ENCODE results near the gene BIVM. TPM values are rescaled to one million over a fixed set of nuclear protein-coding genes. Genes with fewer than 3 reads are reported as not detected.

The BIVM gene
- total RNA-seq, 1 donor = 22.1 TPM

GRCh38 chr13:102784483-102784882, 14.4 kb upstream of the BIVM start:
- peaks cover 19% of the 10 kb centered on the region for H3K36me3 ChIP-seq (ENCODE audit: insufficient read depth, low read length)
- DNase-seq (ENCODE audit: insufficient read length, low spot score, missing footprints) = no peak
- no peak overlapping the region for H3K27ac ChIP-seq (ENCODE audit: low read depth, low read length)
- no peaks in the 10 kb centered on the region for H3K27me3 ChIP-seq (ENCODE audit: insufficient read depth, low read length)
- TF ChIP-seq, protein P1, sequence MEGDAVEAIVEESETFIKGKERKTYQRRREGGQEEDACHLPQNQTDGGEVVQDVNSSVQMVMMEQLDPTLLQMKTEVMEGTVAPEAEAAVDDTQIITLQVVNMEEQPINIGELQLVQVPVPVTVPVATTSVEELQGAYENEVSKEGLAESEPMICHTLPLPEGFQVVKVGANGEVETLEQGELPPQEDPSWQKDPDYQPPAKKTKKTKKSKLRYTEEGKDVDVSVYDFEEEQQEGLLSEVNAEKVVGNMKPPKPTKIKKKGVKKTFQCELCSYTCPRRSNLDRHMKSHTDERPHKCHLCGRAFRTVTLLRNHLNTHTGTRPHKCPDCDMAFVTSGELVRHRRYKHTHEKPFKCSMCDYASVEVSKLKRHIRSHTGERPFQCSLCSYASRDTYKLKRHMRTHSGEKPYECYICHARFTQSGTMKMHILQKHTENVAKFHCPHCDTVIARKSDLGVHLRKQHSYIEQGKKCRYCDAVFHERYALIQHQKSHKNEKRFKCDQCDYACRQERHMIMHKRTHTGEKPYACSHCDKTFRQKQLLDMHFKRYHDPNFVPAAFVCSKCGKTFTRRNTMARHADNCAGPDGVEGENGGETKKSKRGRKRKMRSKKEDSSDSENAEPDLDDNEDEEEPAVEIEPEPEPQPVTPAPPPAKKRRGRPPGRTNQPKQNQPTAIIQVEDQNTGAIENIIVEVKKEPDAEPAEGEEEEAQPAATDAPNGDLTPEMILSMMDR (IDR thresholded peaks at IDR 0.05; ENCODE audit: extremely low read depth, low read depth, low read length) = no peak
- H3K4me2 ChIP-seq (ENCODE audit: insufficient read depth, low read length) = no peak overlapping the region
- no peaks in the 10 kb centered on the region for H4K20me1 ChIP-seq (ENCODE audit: insufficient read depth, low read length)
- no peak overlapping the region for H3K4me3 ChIP-seq (ENCODE audit: insufficient read depth, low read length)
- H3K4me1 ChIP-seq (ENCODE audit: insufficient read depth, low read length) = no peaks in the 10 kb centered on the region
- H2AFZ ChIP-seq (ENCODE audit: low read length) = no peak overlapping the region
- H3K79me2 ChIP-seq (ENCODE audit: insufficient read depth, low read length) = no peaks in the 10 kb centered on the region
- H3K9me3 ChIP-seq (ENCODE audit: low read depth, low read length) = no peaks in the 10 kb centered on the region

DNA sequence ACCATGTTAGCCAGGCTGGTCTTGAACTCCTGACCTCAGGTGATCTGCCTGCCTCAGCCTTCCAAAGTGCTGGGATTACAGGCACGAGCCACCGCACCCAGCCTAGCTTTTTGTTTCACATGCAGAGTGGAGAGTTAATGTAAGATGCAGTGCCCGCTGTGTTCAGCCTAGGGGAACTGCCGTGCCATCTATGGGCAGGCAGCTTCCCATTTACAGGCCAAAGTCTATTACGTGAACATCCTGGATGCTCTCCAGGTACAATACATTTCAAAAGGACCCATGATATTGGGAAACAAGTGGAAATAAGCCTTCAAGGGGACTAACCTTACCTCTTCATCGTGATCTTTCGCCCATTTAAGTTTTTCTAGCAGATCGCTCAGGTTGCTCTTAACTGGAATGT, 10.2 kb upstream of the BIVM start:
- DNase-seq (ENCODE audit: insufficient read length, low spot score, missing footprints) = no peak
- no peaks in the 10 kb centered on the region for H3K79me2 ChIP-seq (ENCODE audit: insufficient read depth, low read length)
- no peak overlapping the region for H3K4me3 ChIP-seq (ENCODE audit: insufficient read depth, low read length)
- H3K9me3 ChIP-seq (ENCODE audit: low read depth, low read length) = no peaks in the 10 kb centered on the region
- H3K4me1 ChIP-seq (ENCODE audit: insufficient read depth, low read length) = no peaks in the 10 kb centered on the region
- TF ChIP-seq, protein P1 (IDR thresholded peaks at IDR 0.05; ENCODE audit: extremely low read depth, low read depth, low read length) = no peak
- no peak overlapping the region for H3K27ac ChIP-seq (ENCODE audit: low read depth, low read length)
- H3K4me2 ChIP-seq (ENCODE audit: insufficient read depth, low read length) = no peak overlapping the region
- no peaks in the 10 kb centered on the region for H4K20me1 ChIP-seq (ENCODE audit: insufficient read depth, low read length)
- no peaks in the 10 kb centered on the region for H3K27me3 ChIP-seq (ENCODE audit: insufficient read depth, low read length)
- H3K36me3 ChIP-seq (ENCODE audit: insufficient read depth, low read length) = peaks cover 32% of the 10 kb centered on the region
- H2AFZ ChIP-seq (ENCODE audit: low read length) = no peak overlapping the region

GRCh38 chr13:102792396-102792795, 6.5 kb upstream of the BIVM start:
- Histone ChIP-seq H2AFZ (ENCODE audit: low read length) (no peak overlapping the region), H4K20me1 (ENCODE audit: insufficient read depth, low read length) (no peaks in the 10 kb centered on the region), H3K36me3 (ENCODE audit: insufficient read depth, low read length) (peaks cover 26% of the 10 kb centered on the region), H3K79me2 (ENCODE audit: insufficient read depth, low read length) (peaks cover 6% of the 10 kb centered on the region), H3K9me3 (ENCODE audit: low read depth, low read length) (no peaks in the 10 kb centered on the region), H3K27me3 (ENCODE audit: insufficient read depth, low read length) (no peaks in the 10 kb centered on the region), H3K27ac (ENCODE audit: low read depth, low read length) (no peak overlapping the region), H3K4me3 (ENCODE audit: insufficient read depth, low read length) (no peak overlapping the region), H3K4me2 (ENCODE audit: insufficient read depth, low read length) (no peak overlapping the region), H3K4me1 (ENCODE audit: insufficient read depth, low read length) (no peaks in the 10 kb centered on the region)
- DNase-seq (ENCODE audit: insufficient read length, low spot score, missing footprints) = peak; percentile 6
- TF ChIP-seq, protein P1 (IDR thresholded peaks at IDR 0.05; ENCODE audit: extremely low read depth, low read depth, low read length) = no peak

- H4K20me1 ChIP-seq (ENCODE audit: insufficient read depth, low read length) = no peaks in the 10 kb centered on the region
- peaks cover 20% of the 10 kb centered on the region for H3K36me3 ChIP-seq (ENCODE audit: insufficient read depth, low read length)
- TF ChIP-seq, protein P1 (IDR thresholded peaks at IDR 0.05; ENCODE audit: extremely low read depth, low read depth, low read length) = no peak
- no peak overlapping the region for H2AFZ ChIP-seq (ENCODE audit: low read length)
- DNase-seq (ENCODE audit: insufficient read length, low spot score, missing footprints) = no peak
- H3K4me3 ChIP-seq (ENCODE audit: insufficient read depth, low read length) = no peak overlapping the region
- H3K9me3 ChIP-seq (ENCODE audit: low read depth, low read length) = no peaks in the 10 kb centered on the region
- peaks cover 4% of the 10 kb centered on the region for H3K4me1 ChIP-seq (ENCODE audit: insufficient read depth, low read length)
- H3K79me2 ChIP-seq (ENCODE audit: insufficient read depth, low read length) = peaks cover 18% of the 10 kb centered on the region
- H3K27ac ChIP-seq (ENCODE audit: low read depth, low read length) = no peak overlapping the region
- no peak overlapping the region for H3K4me2 ChIP-seq (ENCODE audit: insufficient read depth, low read length)
- no peaks in the 10 kb centered on the region for H3K27me3 ChIP-seq (ENCODE audit: insufficient read depth, low read length)
Observed at GRCh38 chr13:102793611-102794355, 5.1 kb upstream of the BIVM start.
